ENCODE results near the gene SEC23IP. TPM values are rescaled to one million over a fixed set of nuclear protein-coding genes. Genes with fewer than 3 reads are reported as not detected.

The SEC23IP gene
- total RNA-seq, 1 donor from 2014 or later = 75.6 TPM

DNA sequence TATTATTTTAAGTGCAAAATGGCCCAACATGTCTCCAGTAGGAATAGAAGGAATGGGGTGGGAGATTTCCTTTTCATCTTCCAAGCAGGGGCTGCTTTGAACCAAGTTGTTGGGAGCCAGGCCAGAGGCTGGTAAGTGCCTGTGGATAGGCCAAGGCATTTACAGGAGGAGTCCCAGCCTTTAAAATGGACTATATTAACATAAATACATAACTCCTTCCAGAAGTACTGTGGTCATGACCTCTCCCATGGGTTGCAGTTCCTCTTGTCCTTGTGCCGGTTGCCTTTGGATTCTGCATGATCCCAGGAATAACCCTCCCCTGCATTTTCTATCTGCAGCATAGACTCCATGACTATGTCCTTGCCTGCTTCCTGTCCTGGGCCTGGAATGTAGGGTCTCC is 95.8 kb downstream of the SEC23IP start:
- Mint-ChIP-seq H3K27me3 (peaks cover 10% of the 10 kb centered on the region), H3K4me3 (ENCODE audit: low read depth) (no peak overlapping the region)
- TF ChIP-seq, protein P1, sequence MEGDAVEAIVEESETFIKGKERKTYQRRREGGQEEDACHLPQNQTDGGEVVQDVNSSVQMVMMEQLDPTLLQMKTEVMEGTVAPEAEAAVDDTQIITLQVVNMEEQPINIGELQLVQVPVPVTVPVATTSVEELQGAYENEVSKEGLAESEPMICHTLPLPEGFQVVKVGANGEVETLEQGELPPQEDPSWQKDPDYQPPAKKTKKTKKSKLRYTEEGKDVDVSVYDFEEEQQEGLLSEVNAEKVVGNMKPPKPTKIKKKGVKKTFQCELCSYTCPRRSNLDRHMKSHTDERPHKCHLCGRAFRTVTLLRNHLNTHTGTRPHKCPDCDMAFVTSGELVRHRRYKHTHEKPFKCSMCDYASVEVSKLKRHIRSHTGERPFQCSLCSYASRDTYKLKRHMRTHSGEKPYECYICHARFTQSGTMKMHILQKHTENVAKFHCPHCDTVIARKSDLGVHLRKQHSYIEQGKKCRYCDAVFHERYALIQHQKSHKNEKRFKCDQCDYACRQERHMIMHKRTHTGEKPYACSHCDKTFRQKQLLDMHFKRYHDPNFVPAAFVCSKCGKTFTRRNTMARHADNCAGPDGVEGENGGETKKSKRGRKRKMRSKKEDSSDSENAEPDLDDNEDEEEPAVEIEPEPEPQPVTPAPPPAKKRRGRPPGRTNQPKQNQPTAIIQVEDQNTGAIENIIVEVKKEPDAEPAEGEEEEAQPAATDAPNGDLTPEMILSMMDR (IDR thresholded peaks at IDR 0.05; ENCODE audit: unreplicated experiment) = no peak

DNA sequence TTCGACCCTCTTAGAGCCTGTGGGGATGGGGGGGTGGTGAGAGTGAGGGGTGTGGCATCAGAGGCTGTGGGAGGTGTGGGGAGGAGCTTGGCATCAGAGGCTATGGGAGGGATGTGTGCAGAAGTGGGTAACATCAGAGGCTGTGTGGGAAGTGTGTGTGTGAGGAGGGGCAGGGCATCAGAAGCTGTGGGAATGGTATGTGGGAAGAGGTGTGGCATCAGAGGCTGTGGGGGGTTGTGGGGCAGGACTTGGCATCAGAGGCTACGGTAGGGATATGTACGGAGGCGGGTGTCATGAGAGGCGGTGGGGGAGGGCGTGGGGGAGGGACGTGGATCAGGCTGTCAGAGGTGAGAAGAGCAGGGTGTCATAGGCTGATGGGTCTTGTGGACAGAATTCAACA is 97.4 kb downstream of the SEC23IP start:
- H3K4me1 Mint-ChIP-seq (ENCODE audit: low read depth) = no peaks in the 10 kb centered on the region
- no peaks in the 10 kb centered on the region for H3K36me3 Mint-ChIP-seq (ENCODE audit: insufficient read depth)

More for the DNA sequence above, 95.8 kb downstream of the SEC23IP start:
- Mint-ChIP-seq H3K36me3 (ENCODE audit: insufficient read depth) (no peaks in the 10 kb centered on the region), H3K4me1 (ENCODE audit: low read depth) (no peaks in the 10 kb centered on the region), H3K9me3 (ENCODE audit: low read depth) (peaks cover 7% of the 10 kb centered on the region), H3K27ac (no peak overlapping the region)
- DNase-seq (ENCODE audit: low spot score, unreplicated experiment) = no peak

DNA sequence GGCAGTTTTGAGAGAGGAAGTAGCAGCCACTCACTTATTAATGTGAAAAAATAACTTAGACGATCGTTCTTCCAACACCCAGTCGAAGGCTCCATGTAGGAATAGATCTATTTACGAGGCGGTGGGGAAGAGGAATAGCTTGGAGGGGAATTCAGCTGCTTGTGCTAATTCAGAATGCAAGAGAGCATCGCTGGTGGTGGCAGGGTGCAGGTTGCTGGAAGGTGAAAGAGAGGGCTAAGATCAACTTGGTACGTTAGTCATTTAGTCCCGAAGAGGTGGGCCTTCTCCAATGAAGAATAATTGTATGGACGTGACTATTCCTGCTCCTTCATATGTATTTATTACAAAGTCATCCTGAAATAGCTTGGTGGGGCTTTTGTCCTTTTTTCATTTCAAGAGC is 98.5 kb downstream of the SEC23IP start:
- no peaks in the 10 kb centered on the region for H3K4me1 Mint-ChIP-seq (ENCODE audit: low read depth)
- peaks cover 8% of the 10 kb centered on the region for H3K9me3 Mint-ChIP-seq (ENCODE audit: low read depth)
- no peak overlapping the region for H3K27ac Mint-ChIP-seq
- no peak for DNase-seq (ENCODE audit: low spot score, unreplicated experiment)
- no peak overlapping the region for H3K4me3 Mint-ChIP-seq (ENCODE audit: low read depth)
- no peaks in the 10 kb centered on the region for H3K36me3 Mint-ChIP-seq (ENCODE audit: insufficient read depth)
- peaks cover 10% of the 10 kb centered on the region for H3K27me3 Mint-ChIP-seq
- TF ChIP-seq, protein P1 (IDR thresholded peaks at IDR 0.05; ENCODE audit: unreplicated experiment) = no peak

More for the DNA sequence above, 97.4 kb downstream of the SEC23IP start:
- Mint-ChIP-seq H3K4me3 (ENCODE audit: low read depth) (no peak overlapping the region), H3K27me3 (peaks cover 10% of the 10 kb centered on the region), H3K9me3 (ENCODE audit: low read depth) (no peaks in the 10 kb centered on the region), H3K27ac (no peak overlapping the region)
- DNase-seq (ENCODE audit: low spot score, unreplicated experiment) = no peak
- TF ChIP-seq, protein P1 (IDR thresholded peaks at IDR 0.05; ENCODE audit: unreplicated experiment) = no peak

DNA sequence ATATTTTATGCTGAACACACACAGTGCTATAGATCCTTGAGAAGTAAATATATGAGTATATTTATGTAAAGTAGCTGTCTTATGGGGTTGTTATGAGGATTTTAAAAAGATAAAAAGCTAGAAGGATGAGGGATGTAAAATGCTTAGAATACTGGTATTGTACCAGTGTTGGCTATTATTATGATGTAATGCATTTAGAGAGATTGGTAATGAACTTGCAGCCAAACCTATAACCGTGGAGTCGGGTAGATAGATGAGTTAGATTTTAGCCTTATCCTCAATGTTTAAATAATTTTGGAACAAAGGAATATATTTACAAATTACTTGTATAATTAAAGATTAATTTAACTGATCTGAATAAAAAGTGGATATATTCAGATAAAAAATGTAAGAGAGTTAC is 99.3 kb downstream of the SEC23IP start:
- H3K4me3 Mint-ChIP-seq (ENCODE audit: low read depth) = no peak overlapping the region
- DNase-seq (ENCODE audit: low spot score, unreplicated experiment) = no peak
- no peaks in the 10 kb centered on the region for H3K36me3 Mint-ChIP-seq (ENCODE audit: insufficient read depth)
- H3K4me1 Mint-ChIP-seq (ENCODE audit: low read depth) = no peaks in the 10 kb centered on the region
- H3K27me3 Mint-ChIP-seq = peaks cover 10% of the 10 kb centered on the region
- H3K27ac Mint-ChIP-seq = no peak overlapping the region
- H3K9me3 Mint-ChIP-seq (ENCODE audit: low read depth) = peaks cover 13% of the 10 kb centered on the region
- TF ChIP-seq, protein P1 (IDR thresholded peaks at IDR 0.05; ENCODE audit: unreplicated experiment) = no peak

Small RNAs within 50 kb of the gene (microRNA-seq; reads per million reads assigned to microRNA genes)
- not detected for gene MIR4682 (ENCODE audit: borderline number of aligned reads, unreplicated experiment)

Other genes starting within 250 kb of the SEC23IP start
- 18.0 and 19.2 TPM in 2 replicates for gene BAG3, start 241.3 kb upstream of the SEC23IP start, total RNA-seq
- gene INPP5F, start 166.7 kb upstream of the SEC23IP start, total RNA-seq = 46.1 and 47.0 TPM in 2 replicates
- gene MCMBP, start 19.9 kb upstream of the SEC23IP start, total RNA-seq = 44.9 and 47.0 TPM in 2 replicates